COLO829 (cell line): ENCODE measurements around the gene AKT1S1.
A peak's percentile ranks its signal among the peaks of the same experiment; 100 is the strongest.

Experiments used
- DNase-seq: peaks from one replicate; pipeline ENCODE4 v3.0.0; 2012; ENCODE audit warnings: low spot score

Gene AKT1S1

DNA sequence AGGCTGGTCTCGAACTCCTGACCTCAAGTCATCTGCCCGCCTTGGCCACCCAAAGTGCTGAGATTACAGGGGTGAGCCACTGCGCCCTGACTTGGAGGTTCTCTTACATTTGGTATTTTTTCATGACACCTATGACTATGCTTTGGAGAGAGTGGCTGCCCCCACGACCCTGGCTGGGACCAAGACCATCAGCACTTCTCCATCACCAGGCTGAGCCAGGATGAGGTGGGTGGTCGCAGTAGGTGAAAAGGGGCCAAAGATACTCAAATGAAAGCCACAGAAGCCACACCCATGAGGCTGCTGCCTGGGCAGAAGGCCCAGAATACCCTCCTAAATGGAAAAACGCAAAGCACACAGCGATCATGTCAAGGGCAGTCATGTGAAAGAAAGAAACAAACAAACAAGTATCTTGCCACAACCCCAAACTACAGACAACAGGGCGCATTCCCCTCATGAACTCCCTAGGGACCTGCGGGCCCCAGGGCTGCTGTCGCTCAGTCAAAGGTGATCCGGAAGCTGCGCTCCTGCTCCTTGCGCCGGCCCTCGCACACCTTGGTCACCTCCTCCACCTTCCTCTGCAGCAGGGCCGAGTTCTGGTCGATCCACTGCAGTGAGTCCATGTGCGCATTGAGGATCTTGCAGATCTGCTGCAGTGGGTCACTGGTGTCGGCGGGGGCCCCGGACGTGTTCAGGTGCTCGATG lies 30.7 kb upstream of the AKT1S1 start:
- DNase-seq: no peak

DNA sequence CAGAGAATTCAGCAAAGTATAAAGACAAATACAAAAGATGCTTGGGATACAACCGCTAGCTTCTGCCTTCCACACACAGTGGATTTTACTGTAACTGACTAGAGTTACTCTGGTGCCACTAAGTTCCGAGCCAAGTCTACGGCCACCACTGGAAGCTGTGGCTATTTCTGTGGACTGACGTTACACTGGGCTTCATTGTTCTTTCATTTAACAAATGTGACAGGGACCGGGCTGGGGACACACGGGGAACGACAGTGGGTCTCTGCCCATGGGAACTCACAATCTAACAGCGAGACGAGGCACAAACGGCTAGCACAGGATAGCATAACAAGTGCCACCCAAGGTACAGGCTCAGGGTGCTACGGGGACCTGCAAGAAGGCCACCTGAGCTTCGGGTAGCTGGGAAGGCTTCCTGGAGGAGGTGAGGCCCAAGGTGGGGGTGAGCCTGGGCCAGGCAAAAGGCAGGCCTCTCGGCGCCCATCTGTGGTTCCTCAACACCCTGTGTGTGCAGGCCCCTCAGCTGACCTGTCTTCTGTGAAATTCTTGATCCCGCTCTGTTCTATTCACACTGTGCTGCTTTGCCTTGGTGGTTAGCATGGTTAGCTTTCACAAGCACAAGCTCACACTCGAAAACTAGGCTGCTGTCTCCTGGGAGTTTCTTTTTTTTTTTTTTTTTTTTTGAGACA lies 29.9 kb upstream of the AKT1S1 start:
- DNase-seq: no peak

DNA sequence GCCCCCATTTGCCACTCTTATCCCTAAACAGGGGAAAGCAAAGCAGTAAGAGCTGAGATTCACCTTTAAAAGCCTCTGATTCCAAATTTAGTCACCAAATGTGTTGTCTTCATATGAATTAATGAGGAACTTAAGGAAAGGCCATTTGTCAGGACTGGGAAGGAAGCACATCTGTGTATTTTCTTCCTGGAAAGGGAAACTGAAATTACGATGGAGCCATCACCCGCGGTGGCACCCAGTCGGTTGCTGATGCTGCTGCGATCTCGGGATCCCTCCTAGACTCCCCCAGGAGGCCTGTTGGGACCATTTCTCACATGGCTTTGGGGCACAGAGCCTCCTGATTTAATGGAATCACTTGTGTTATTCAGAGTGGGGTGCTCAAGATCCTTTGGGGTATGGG lies 27.0 kb upstream of the AKT1S1 start:
- no peak for DNase-seq

DNA sequence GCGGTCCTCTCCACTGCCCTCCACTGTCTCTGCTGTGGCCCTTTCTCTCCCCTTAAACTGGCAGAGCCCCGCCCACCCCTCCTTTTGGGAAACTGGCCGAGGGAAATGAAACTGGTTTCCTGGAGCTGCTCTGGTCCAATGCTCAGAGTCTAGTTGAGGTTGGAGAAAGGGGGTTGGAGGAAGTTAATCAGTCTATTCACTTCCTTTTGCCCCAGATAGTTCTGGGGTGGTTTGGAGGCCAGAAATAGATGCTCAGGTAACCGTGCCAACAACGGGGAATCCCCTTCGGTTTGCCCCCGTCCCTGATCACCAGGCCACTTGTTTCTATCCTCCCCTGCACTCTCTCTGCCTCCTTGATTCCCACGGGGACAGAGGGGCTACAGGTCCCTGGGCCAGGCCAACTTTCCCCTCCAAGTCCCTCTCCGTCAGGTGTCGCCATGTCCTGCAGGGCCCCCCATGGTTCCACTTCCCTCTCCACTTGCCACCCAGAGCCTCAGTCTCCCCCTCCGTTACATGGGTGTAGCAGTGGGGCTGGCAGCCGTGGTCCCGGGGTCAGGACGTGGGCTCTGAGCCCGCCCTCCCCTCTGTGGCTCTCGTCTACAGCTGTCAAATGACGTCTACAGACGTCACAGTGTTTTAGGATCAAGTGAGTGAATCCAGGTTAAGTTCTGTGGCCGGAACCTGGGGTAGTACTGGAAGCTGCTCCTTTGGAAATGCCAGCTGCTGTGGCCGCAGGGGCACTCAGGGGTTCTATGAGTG lies 19.9 kb upstream of the AKT1S1 start, which contains the start of gene IL4I1:
Gene IL4I1, minus strand, starts transcription at position 25 of the 759 bp plus-strand sequence. CDS start 727 bp downstream, outside the sequence.
- DNase-seq: no peak

DNA sequence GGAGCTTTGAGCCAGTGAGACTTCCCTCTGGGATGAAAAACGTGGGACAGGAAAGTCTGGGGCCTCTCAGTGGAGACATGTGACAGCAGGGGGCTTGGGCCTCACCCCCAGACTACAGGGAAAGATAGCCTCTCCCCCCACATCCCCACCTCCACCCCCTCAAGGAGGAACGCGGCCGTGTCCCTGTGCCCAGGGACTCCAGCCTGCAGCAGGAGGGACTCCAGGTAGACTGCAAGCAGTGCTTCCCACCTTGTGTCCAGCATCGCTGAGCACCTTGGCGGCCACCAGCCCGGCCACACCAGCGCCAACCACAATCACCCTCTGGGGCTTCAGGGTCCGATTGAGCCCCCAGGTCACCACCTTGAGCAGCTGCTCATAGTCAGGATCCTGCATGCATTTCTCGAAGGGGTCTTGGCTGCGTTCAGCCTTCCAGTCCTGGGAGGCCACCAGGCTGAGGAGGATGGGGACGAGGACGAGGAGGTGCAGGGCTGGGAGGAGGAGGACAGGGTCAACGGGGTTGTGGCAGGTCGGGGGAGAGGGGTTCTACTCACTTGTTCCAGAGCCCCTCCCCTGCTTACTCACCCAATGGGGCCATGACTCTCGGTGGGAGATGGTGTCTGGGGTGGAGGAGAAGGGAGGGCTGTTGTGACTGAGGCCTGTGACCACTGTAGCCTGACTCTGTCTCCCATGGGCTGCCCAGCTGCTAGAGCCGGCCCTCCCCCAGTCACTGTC lies 18.6 kb upstream of the AKT1S1 start:
- no peak for DNase-seq

DNA sequence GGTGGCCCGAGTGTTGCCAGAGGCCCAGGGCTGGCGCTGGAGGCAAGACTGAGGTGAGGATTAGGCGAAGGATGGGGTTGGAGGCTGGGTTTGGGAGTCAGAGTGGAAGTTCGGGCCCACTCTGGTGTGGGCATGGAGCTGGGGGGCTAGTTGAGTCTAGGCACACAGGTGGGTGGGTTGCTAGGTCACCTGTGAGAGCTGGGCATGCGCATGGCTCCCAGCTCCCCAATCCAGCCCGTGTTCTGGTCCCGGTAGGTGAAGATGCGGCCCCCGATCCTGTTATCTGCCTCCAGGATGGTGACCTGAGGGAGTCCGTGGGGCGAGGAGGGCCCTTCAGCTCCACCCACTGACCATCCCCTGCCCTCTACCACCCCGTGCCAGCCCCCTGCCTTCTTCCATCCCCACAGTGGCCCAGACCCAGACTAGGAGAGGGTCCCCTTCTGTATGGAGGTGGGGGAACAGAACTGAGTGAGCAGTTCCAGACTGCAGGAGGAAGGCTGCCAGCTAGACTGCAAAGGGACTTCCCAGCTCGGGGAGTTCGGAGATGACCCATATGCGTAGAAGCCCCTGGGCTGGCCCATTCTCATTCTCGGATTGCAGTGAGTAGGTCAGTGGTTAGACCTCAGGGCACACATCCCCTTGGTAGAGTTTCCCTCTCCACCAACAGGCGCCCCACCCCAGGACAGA lies 17.9 kb upstream of the AKT1S1 start:
- DNase-seq: no peak

DNA sequence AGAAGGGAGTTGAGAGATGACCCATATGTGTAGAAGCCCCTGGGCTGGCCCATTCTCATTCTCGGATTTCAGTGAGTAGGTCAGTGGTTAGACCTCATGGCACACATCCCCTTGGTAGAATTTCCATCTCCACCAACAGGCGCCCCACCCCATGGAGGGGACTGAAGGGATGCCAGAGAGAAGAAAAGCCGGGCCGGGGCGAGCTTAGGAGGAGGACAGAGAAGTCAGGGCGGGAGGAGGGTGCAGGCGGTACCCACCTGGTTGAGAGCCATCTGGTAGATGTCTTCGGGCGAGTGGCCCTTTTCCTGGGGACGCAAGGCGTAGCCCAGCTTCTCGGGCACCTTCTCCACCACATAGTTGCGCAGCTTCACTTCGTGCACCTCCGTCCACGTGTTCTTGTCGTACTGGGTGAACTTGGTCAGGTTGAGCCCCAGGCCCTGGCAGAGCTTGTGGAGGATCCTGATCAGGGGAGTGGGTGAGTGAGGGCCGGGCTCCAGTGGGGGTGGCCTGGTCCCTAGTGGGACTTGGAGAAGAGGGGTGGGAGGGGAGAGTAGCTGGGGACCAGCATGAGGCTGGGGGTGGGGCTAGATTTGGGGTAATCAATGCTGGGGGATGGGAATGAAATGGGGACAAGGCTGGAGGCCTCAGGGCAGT lies 17.0 kb upstream of the AKT1S1 start:
- no peak for DNase-seq

DNA sequence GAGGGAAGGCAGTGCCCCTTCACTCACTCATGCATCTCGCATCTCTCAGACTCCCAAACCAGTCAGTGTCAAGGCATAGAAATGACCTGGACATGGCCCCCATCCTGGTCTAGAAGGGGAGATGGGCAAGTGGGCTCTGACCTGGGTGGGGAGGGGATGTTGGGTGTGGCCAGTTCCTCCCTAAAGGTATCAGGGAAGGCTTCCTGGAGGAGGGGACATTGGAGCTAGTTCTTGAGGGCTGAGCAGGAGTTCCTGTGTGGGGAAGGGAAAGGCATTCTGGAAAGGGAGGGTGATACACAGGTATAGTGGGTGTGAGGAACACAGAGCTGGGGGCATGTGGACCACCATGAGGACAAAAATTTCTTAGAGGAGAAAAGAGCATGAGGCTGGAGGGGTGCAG lies 15.6 kb upstream of the AKT1S1 start:
- DNase-seq: no peak

DNA sequence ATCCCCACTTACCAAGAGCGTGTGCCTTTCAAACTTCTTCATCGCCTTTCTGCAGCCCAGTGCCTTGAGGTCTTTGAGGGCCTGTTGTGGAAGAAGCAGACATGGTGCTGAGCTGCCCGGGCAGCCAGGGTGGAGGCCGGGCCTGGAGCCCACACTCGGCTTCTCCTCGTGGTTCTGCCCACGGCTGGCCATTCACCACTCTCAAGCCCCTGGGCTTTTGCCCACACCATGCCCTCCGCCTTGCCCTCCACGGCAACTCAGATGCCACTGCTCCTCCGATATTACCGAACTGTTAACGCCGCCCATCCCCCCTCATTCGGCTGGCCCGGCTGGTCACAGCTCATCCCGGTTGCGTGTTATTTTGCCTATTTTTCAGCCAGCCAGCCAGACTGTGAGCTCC lies 14.2 kb upstream of the AKT1S1 start:
- no peak for DNase-seq

DNA sequence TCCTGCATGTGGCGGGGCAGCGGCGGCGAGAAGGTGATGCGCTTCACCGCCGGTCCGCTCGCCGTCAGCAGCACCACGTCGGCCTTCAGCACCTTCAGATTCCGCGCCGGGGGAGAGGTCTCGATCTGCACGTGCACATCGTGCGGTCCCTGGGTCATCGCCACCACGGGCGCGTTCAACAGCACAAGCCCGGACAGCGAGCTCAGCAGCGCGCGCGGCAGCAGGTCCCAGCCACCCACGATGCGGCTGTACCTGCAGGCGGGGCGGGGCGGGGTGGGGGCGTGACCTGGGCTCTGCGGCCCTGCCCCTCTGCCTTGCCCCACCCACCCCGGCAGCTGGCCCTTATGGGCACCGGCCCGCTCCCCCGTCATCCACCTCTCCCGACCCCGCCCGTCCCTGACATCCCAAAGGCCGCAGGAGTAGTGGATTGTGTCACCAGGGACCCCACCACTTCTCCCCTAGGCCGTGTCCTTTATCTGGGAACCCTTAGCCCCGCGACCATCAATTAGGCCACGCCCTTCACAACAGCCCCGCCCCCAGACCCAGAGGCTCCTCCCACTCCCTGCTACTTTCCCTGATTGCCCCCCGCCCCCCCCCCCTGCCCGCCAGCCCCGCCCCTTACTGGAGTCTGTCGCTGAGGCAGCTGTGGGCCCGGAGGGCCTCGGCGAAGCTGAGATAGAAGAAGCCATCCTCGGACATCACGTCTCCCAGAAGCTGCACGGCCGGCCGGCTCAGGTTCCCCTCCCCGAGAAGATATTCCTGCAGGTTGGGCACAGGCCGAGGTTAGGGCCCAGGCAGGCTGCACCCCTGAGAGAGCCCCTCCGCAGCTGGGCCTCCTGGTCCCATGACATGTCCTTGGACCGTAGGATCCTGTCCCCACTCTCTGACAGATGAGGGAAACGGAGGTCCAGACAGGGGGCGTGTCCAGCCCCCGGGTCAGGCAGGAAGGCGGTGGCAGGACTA lies 13.5 kb upstream of the AKT1S1 start:
- peak; percentile 56 for DNase-seq

DNA sequence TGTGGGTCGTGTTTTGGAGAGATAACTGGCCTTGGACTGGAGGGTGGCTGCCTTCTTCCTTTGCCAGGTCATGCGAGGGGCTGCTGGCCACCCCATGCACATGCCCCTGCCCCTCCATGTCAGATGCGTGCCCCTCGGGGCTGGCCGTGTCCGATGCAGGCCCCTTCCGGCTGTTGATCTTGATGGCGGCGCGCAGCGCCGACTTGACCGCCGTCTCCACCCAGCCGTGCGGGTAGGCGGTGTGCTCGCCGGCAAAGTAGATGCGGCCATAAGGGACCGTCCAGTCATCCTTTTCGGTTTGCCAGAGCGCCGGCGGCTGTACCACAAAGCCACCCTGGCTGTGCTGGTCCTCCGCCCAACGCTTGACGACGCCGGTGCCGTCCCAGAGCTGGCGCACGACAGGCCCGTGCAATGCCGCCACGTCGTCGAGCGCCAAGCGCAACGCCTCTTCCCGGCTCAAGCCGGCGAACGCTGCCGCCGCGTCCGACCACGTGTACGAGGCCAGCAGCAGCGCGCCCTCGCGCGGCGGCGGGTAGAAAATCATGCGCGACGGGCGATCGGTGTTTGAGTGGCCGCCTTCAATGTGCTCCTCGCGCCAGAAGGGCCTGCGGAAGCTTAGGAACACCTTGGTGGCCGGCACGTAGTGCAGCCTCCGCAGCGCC lies 12.7 kb upstream of the AKT1S1 start:
- no peak for DNase-seq

DNA sequence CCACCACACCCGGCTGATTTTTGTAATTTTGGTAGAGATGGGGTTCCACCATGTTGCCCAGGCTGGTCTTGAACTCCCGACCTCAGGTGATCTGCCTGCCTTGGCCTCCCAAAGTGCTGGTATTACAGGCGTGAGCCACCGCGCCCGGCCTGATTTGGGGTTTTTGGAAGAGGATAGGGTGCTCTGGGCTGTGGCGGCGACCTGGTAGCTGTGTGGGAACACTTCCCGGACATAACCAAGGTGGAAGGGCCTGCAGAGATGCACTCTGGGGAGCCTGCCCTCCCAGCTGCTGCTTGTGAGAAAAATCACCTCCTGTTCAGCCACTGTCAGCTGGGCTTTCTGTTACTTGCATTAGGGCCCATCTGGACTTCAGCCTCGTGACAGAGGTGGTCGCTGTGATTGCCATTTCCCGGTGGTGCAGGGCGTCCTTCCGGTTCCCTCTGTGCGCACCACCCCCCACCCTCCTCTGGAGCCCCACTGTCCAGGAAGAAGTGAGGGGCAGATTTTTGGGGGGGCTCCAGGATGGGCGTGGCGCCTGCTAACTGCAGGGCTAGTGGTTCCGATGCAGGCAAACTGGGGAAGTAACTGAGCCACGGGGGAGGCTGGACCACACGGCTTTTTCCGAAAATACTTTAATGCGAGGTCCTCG lies 12.0 kb upstream of the AKT1S1 start:
- no peak for DNase-seq

DNA sequence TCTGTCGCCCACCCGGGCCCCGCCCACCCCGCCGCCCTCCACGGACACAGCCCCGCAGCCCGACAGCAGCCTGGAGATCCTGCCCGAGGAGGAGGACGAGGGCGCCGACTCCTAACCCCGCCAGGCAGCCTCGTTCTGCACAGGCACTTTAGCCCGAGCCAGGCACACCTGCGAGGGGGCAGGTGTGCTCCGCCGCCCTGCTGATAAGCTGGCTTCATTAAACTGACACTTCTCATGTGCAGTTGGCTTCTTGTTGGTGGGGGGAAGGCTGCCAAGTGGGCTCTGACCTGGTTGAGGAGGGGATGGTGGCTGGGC lies 11.3 kb upstream of the AKT1S1 start:
- DNase-seq: no peak

DNA sequence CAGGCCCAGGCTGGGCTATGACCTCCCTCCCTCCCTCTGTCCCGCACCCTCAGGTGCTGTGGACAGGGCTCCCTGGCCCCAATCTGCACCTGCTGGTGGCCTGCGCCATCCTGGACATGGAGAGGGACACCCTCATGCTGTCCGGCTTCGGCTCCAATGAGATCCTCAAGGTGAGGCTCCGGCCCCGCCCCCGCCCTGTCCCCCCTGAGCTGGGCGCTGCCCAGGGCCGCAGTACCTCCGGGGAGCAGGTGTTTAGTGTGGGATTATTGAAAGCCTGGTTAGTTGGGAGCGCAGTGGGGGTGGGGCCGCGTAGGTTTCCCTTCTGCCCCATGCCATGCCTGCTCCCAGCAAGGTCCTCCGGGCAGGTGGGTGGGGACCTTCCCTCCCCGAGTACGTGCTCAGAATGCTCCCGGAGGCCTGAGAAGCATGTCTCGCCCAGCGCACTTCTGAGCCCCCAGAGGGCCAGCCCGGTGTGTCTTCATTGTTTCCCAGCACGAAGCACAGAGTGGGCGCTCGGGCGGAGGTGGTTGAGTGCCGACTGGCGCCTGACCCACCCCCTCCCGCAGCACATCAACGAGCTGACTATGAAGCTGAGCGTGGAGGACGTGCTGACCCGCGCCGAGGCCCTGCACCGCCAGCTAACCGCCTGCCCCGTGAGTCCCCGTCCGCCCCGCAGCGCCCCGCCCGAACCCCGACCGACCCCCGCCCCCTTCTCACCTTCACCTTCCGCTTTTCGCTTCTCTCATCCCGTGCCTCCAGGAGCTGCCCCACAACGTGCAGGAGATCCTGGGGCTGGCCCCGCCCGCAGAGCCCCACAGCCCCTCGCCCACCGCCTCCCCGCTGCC lies 10.7 kb upstream of the AKT1S1 start:
- DNase-seq: no peak

DNA sequence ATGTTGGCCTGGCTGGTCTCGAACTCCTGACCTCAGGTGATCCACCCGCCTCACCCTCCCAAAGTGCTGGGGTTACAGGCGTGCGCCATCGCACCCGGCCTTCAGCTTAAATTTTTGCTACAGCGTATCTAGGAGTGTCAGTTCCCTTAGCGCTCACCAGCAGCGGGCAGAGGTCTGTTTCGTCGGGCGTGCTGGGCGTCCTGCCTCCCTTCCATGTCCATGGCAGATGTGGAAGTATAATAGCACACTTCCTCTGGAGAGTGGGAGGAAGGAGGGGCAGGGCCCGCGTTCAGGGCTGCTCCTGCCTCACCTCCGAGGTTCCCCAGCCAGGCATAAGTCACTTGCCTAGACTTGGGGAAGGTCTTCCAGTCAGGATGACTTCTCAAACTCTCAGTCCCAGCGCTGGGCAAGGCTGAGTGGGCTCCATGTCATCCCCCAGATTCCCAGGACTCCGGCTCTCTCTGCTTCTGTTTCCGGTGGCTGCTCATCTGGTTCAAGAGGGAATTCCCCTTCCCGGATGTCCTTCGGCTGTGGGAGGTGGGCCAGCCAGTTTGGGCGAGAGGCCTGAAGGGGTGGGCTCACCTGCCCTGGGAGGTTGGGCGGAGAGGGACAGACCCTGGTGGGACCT lies 10.0 kb upstream of the AKT1S1 start:
- DNase-seq: no peak

DNA sequence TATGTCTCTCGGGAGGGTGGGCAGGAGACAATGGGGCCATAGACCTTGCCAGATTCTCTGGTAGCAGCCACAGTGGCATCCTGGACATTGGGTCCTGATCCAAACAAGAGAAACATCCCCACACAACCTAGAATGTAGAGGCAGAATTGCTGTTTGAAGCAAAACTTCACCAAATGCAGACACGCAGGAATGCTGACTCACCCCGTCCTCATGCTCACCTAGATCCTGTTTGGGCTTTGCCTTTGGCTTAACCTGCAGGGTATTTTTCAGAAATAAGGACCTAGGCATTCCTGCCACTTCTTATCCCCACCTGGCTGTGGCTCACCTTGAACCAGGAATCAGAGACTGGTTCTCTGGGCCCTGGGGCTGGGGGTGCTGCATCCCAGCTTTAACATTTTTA lies 7.6 kb upstream of the AKT1S1 start:
- DNase-seq: no peak

DNA sequence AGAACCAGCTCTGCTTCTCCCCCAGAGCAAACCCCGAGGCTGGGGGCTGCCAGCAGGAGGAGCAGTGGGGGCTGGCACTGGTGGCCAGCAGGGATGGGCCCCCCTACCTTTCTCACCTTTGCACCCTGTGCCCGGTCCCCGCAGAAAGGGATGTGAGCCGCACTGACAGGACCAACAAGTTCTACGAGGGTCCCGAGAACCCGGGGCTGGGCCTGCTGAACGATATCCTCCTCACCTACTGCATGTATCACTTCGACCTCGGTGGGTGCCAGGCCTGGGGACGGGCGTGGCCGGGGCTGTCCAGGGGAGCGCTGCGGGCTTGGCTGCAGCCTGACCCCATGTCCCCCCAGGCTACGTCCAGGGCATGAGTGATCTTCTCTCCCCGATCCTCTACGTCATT lies 7.0 kb upstream of the AKT1S1 start:
- no peak for DNase-seq

DNA sequence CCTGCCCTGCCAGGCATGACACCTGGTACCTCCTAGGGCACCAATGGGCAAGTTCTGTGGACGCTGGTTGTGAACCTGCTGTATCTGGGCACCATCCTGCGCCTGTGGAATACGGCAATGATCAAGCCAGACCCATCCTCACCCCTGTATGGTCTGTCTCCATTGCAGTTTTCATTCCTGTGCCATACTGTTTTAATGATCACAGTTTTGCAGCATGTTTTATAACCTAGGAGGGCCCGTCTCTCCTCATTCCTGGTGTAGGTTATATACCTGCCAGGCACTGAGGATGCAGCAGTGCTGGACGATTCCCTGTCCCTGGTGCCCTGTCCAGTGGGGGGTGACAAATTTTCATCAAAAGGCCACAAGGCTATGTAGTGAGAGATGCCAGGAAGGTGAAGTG lies 5.9 kb upstream of the AKT1S1 start:
- no peak for DNase-seq
